Hepatocyte (in vitro differentiated cells): Measurements from ENCODE around the gene VMAC. TPM values are rescaled to one million over a fixed set of nuclear protein-coding genes. Genes with fewer than 3 reads are reported as not detected.
A peak's percentile ranks its signal among the peaks of the same experiment; 100 is the strongest.

Experiments used
- DNase-seq: peaks from one replicate; pipeline ENCODE4 v3.0.0-alpha.2; 2016; ENCODE audit warnings: low spot score
- H2AFZ ChIP-seq: fragments of 200-600 bp; sonication (generic); 2 replicates; pipeline ENCODE4 v1.6.0; 2016; ENCODE audit warnings: antibody characterized with exemption, mild to moderate bottlenecking
- H3K27ac ChIP-seq: fragments of 200-600 bp; sonication (generic); 2 replicates; pipeline ENCODE4 v1.5.1; 2016; ENCODE audit warnings: mild to moderate bottlenecking
- H3K27me3 ChIP-seq: fragments of 200-600 bp; sonication (generic); 2 replicates; pipeline ENCODE4 v1.6.1; 2016
- H3K36me3 ChIP-seq: fragments of 200-600 bp; sonication (generic); replicated peaks from 2 replicates; pipeline ENCODE4 v1.5.1; 2016; ENCODE audit warnings: low read depth; ENCODE audit not compliant: insufficient read depth
- H3K4me1 ChIP-seq: fragments of 200-600 bp; sonication (generic); 2 replicates; pipeline ENCODE4 v1.5.1; 2016; ENCODE audit warnings: mild to moderate bottlenecking, moderate library complexity; ENCODE audit not compliant: insufficient read depth
- H3K4me2 ChIP-seq: fragments of 200-600 bp; sonication (generic); 2 replicates; pipeline ENCODE4 v1.6.0; 2016
- H3K4me3 ChIP-seq: fragments of 200-600 bp; sonication (generic); 2 replicates; pipeline ENCODE4 v1.5.1; 2016; ENCODE audit warnings: mild to moderate bottlenecking
- H3K79me2 ChIP-seq: fragments of 200-600 bp; sonication (generic); 2 replicates; pipeline ENCODE4 v1.6.0; 2017; ENCODE audit warnings: mild to moderate bottlenecking
- H3K9me2 ChIP-seq: fragments of 200-600 bp; sonication (generic); replicated peaks from 2 replicates; pipeline ENCODE4 v1.6.0; 2017; ENCODE audit warnings: mild to moderate bottlenecking; ENCODE audit not compliant: insufficient read depth
- H3K9me3 ChIP-seq: fragments of 200-600 bp; sonication (generic); 2 replicates; pipeline ENCODE4 v1.5.1; 2016; ENCODE audit warnings: low read depth, mild to moderate bottlenecking
- H4K20me1 ChIP-seq: fragments of 200-600 bp; sonication (generic); 2 replicates; pipeline ENCODE4 v1.6.0; 2016; ENCODE audit warnings: mild to moderate bottlenecking; ENCODE audit not compliant: insufficient read depth, poor library complexity, severe bottlenecking
- EZH2 ChIP-seq: fragments of 200-600 bp; sonication (generic); IDR thresholded peaks from 2 replicates; pipeline ENCODE4 v1.6.1; 2016; ENCODE audit warnings: antibody characterized with exemption, mild to moderate bottlenecking, borderline replicate concordance
- EZH2phosphoT487 ChIP-seq: fragments of 200-600 bp; sonication (generic); IDR thresholded peaks from one replicate; pipeline ENCODE4 v1.6.1; 2018; ENCODE audit warnings: antibody characterized with exemption, mild to moderate bottlenecking, low read depth, moderate library complexity; ENCODE audit not compliant: unreplicated experiment, severe bottlenecking
- WGBS: methylation state at CpG from one replicate; pipeline ENCODE4 v1.1.6; 2016; ENCODE audit warnings: low lambda C conversion rate; ENCODE audit errors: missing lambda C conversion rate; 5-methylcytosine and 5-hydroxymethylcytosine counted together
- polyA plus RNA-seq: library from polyadenylated mRNA; unstranded; fragments of >200 nt; fragmentation: Nextera tagmentation; extraction: Ambion mirVana; gene quantifications from 2 replicates; pipeline ENCODE4 v1.2.1, GENCODE V29; 2016
- total RNA-seq: library from RNA; depleted of rRNA; stranded (reverse); fragments of >200 nt; gene quantifications from 2 replicates; pipeline ENCODE4 v1.2.3, GENCODE V29; 2014
- TF ChIP-seq, protein P1 (sequence below): fragments of 200-600 bp; sonication (generic); IDR thresholded peaks from 2 replicates; pipeline ENCODE4 v1.5.1; 2016; ENCODE audit warnings: antibody characterized with exemption, mild to moderate bottlenecking; ENCODE audit not compliant: poor library complexity

Gene VMAC
- total and polyA plus RNA-seq, 2 experiments from 2014 or later: 4.5 to 5.9 TPM

GRCh38 chr19:5910638-5910907 lies 5.9 kb downstream of the VMAC start:
- peaks cover 20% of the 10 kb centered on the region for H3K4me1 ChIP-seq
- no peaks in the 10 kb centered on the region for H3K27me3 ChIP-seq
- 100% methylated on average over 1 of the region's 1 CpG for WGBS
- DNase-seq: no peak
- no peaks in the 10 kb centered on the region for H3K36me3 ChIP-seq
- H3K9me2 ChIP-seq: no peaks in the 10 kb centered on the region
- H3K27ac ChIP-seq: no peak overlapping the region
- no peak for TF ChIP-seq EZH2
- no peak for TF ChIP-seq EZH2phosphoT487
- TF ChIP-seq, protein P1, sequence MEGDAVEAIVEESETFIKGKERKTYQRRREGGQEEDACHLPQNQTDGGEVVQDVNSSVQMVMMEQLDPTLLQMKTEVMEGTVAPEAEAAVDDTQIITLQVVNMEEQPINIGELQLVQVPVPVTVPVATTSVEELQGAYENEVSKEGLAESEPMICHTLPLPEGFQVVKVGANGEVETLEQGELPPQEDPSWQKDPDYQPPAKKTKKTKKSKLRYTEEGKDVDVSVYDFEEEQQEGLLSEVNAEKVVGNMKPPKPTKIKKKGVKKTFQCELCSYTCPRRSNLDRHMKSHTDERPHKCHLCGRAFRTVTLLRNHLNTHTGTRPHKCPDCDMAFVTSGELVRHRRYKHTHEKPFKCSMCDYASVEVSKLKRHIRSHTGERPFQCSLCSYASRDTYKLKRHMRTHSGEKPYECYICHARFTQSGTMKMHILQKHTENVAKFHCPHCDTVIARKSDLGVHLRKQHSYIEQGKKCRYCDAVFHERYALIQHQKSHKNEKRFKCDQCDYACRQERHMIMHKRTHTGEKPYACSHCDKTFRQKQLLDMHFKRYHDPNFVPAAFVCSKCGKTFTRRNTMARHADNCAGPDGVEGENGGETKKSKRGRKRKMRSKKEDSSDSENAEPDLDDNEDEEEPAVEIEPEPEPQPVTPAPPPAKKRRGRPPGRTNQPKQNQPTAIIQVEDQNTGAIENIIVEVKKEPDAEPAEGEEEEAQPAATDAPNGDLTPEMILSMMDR: no peak
- no peak overlapping the region for H3K4me3 ChIP-seq
- H4K20me1 ChIP-seq: no peaks in the 10 kb centered on the region
- H2AFZ ChIP-seq: no peak overlapping the region
- H3K9me3 ChIP-seq: no peaks in the 10 kb centered on the region
- H3K79me2 ChIP-seq: peaks cover 9% of the 10 kb centered on the region
- no peak overlapping the region for H3K4me2 ChIP-seq

GRCh38 chr19:5911366-5911765 lies 6.7 kb downstream of the VMAC start:
- H2AFZ ChIP-seq: no peak overlapping the region
- DNase-seq: no peak
- H3K4me2 ChIP-seq: no peak overlapping the region
- no peaks in the 10 kb centered on the region for H3K36me3 ChIP-seq
- WGBS: 100% methylated on average over 1 of the region's 1 CpG
- H3K9me3 ChIP-seq: no peaks in the 10 kb centered on the region
- H3K27ac ChIP-seq: no peak overlapping the region
- H3K79me2 ChIP-seq: peaks cover under 1% of the 10 kb centered on the region
- H3K4me3 ChIP-seq: no peak overlapping the region
- H4K20me1 ChIP-seq: no peaks in the 10 kb centered on the region
- H3K4me1 ChIP-seq: peaks cover 28% of the 10 kb centered on the region
- H3K27me3 ChIP-seq: no peaks in the 10 kb centered on the region
- TF ChIP-seq, protein P1: no peak
- TF ChIP-seq EZH2 (no peak), EZH2phosphoT487 (no peak)
- H3K9me2 ChIP-seq: no peaks in the 10 kb centered on the region

- no peak within 1 kb of the TSS for H2AFZ ChIP-seq
- peaks cover 30% of the 10 kb centered on the region for H3K4me1 ChIP-seq
- peak within 1 kb of the TSS; percentile 90 for H3K27ac ChIP-seq
- no peak for TF ChIP-seq EZH2
- TF ChIP-seq, protein P1: no peak
- TF ChIP-seq EZH2phosphoT487: no peak
- H3K4me3 ChIP-seq: no peak within 1 kb of the TSS
- H3K79me2 ChIP-seq: no peaks in the 10 kb centered on the region
- no peaks in the 10 kb centered on the region for H3K9me3 ChIP-seq
- no peaks in the 10 kb centered on the region for H3K9me2 ChIP-seq
- H3K36me3 ChIP-seq: no peaks in the 10 kb centered on the region
- H3K4me2 ChIP-seq: peak within 1 kb of the TSS; percentile 73
- no peaks in the 10 kb centered on the region for H3K27me3 ChIP-seq
- no peak for DNase-seq
- no peaks in the 10 kb centered on the region for H4K20me1 ChIP-seq
- WGBS: 83% methylated on average over 10 of the region's 10 CpGs
Measured at GRCh38 chr19:5913739-5914357, 9.2 kb downstream of the VMAC start, which contains the start of gene CAPS. CAPS (plus strand) TSS chr19:5914254; CDS start chr19:5914407, 153 bp downstream.
